ENCODE measurements around the gene ANXA6. TPM values are rescaled to one million over a fixed set of nuclear protein-coding genes. Genes with fewer than 3 reads are reported as not detected.

The ANXA6 gene
- total RNA-seq, 2 donors from 2014 or later: 204 to 235 TPM

DNA sequence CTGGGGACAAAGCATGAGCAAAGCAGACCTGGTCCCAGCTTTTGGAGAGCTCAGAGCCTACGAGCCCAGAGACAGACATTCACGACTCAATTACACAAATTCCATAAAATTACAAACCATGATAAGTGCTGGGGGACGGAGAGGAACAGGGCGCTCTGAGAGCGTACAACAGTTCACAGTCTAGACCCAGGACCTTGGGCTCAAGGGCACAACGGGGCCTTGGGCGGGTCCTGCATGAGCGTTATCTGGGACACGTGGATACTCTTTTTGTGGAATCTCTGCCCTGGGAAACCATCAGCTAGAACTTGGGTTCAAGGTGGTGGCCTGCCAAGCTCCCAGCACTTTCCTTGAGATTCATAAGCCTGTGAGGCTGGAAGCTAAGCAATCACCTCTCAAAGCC, 9.4 kb upstream of the ANXA6 start:
- Mint-ChIP-seq H3K4me3 (no peak overlapping the region), H3K36me3 (ENCODE audit: low read depth) (no peaks in the 10 kb centered on the region), H3K27me3 (ENCODE audit: insufficient read depth) (peaks cover 3% of the 10 kb centered on the region), H3K4me1 (peaks cover 10% of the 10 kb centered on the region), H3K9me3 (peaks cover 13% of the 10 kb centered on the region), H3K27ac (no peak overlapping the region)
- Histone ChIP-seq H3K27ac (ENCODE audit: low read depth, low read length) (no peak overlapping the region), H3K9me3 (ENCODE audit: control insufficient read depth, low read length) (no peaks in the 10 kb centered on the region), H3K36me3 (ENCODE audit: control insufficient read depth, insufficient read depth, low read length) (no peaks in the 10 kb centered on the region), H3K4me1 (ENCODE audit: control insufficient read depth, insufficient read depth, low read length) (no peaks in the 10 kb centered on the region), H3K27me3 (ENCODE audit: control insufficient read depth, insufficient read depth, low read length, poor library complexity, severe bottlenecking) (no peaks in the 10 kb centered on the region), H3K9ac (ENCODE audit: extremely low read depth, low read length, poor library complexity, severe bottlenecking) (no peak overlapping the region), H3K4me3 (ENCODE audit: low read length) (no peak overlapping the region)
- WGBS, 2 experiments (ENCODE audit: insufficient coverage in 1 of 2, insufficient read length in 1 of 2): 92 to 93% methylated on average over 7 to 9 of the region's 9 CpGs
- no peak for DNase-seq
- TF ChIP-seq, protein P1, sequence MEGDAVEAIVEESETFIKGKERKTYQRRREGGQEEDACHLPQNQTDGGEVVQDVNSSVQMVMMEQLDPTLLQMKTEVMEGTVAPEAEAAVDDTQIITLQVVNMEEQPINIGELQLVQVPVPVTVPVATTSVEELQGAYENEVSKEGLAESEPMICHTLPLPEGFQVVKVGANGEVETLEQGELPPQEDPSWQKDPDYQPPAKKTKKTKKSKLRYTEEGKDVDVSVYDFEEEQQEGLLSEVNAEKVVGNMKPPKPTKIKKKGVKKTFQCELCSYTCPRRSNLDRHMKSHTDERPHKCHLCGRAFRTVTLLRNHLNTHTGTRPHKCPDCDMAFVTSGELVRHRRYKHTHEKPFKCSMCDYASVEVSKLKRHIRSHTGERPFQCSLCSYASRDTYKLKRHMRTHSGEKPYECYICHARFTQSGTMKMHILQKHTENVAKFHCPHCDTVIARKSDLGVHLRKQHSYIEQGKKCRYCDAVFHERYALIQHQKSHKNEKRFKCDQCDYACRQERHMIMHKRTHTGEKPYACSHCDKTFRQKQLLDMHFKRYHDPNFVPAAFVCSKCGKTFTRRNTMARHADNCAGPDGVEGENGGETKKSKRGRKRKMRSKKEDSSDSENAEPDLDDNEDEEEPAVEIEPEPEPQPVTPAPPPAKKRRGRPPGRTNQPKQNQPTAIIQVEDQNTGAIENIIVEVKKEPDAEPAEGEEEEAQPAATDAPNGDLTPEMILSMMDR (conservative IDR thresholded peaks at IDR 0.05): no peak

DNA sequence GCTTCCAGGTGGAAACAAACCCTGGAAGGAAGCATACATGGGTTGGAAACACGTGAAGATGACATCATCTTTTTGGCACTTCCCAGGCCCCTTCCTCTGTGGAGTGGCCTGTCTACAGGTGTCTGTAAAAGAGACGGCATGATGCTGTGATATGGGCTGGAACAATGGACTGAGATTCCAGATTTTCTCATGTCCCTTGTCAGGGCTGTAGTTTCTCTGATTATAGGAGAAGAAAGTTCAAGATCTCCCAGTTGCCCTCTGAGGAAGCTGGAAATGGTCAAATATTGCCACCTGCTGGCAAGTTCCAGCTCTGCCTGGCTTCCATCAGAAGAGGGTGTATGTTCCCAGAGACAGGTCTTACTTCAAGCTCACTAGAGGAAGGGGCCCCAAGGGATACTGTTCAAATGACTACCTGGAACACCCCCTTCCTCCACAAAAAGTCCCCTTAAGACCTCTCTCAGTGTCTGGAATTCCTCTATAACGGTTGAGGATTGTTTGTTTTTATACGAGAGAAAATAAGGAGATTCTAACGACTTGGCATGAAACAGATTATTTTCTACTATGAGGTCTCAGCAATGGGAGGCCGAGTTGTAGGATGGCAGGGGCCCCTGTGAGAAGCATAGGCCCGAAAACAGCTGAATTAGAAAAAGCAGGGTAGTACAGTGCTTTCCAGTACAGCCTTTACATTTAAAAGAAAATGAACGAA, 7.3 kb upstream of the ANXA6 start:
- H3K4me3 Mint-ChIP-seq: no peak overlapping the region
- no peaks in the 10 kb centered on the region for H3K9me3 ChIP-seq (ENCODE audit: control insufficient read depth, low read length)
- H3K36me3 ChIP-seq (ENCODE audit: control insufficient read depth, insufficient read depth, low read length): no peaks in the 10 kb centered on the region
- H3K9ac ChIP-seq (ENCODE audit: extremely low read depth, low read length, poor library complexity, severe bottlenecking): no peak overlapping the region
- 66 to 72% methylated on average over 2 to 8 of the region's 8 CpGs for WGBS, 2 experiments (ENCODE audit: insufficient coverage in 1 of 2, insufficient read length in 1 of 2)
- H3K4me3 ChIP-seq (ENCODE audit: low read length): no peak overlapping the region
- H3K4me1 ChIP-seq (ENCODE audit: control insufficient read depth, insufficient read depth, low read length): no peaks in the 10 kb centered on the region
- no peaks in the 10 kb centered on the region for H3K27me3 ChIP-seq (ENCODE audit: control insufficient read depth, insufficient read depth, low read length, poor library complexity, severe bottlenecking)
- H3K27ac Mint-ChIP-seq: peak overlapping the region; percentile 17
- H3K27ac ChIP-seq (ENCODE audit: low read depth, low read length): no peak overlapping the region
- no peaks in the 10 kb centered on the region for H3K36me3 Mint-ChIP-seq (ENCODE audit: low read depth)
- TF ChIP-seq, protein P1 (conservative IDR thresholded peaks at IDR 0.05): peak; percentile 96
- H3K9me3 Mint-ChIP-seq: peaks cover 13% of the 10 kb centered on the region
- no peaks in the 10 kb centered on the region for H3K27me3 Mint-ChIP-seq (ENCODE audit: insufficient read depth)
- peaks cover 21% of the 10 kb centered on the region for H3K4me1 Mint-ChIP-seq
- DNase-seq: peak; percentile 94

DNA sequence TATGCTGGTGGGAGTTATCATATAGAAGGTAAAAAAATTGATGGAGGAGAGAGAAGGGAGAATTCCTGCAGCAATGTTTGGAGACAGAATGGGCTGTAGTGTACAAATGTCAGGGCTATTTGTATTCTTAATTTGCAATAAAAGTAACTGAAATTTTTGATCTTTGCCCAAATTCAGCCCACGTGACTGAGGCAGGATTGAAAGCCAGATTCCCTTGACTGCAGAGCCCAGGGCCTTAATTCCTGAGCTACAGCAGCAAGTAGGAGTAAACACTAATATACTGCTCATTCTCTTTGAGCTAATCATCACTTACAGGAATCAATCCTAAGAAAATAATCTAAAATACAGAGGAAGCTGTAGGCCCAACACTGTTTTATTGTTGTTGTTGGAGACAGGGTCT, 5.2 kb upstream of the ANXA6 start:
- Histone ChIP-seq H3K36me3 (ENCODE audit: control insufficient read depth, insufficient read depth, low read length) (no peaks in the 10 kb centered on the region), H3K9ac (ENCODE audit: extremely low read depth, low read length, poor library complexity, severe bottlenecking) (no peak overlapping the region), H3K9me3 (ENCODE audit: control insufficient read depth, low read length) (no peaks in the 10 kb centered on the region), H3K27ac (ENCODE audit: low read depth, low read length) (no peak overlapping the region), H3K4me1 (ENCODE audit: control insufficient read depth, insufficient read depth, low read length) (peaks cover 2% of the 10 kb centered on the region), H3K4me3 (ENCODE audit: low read length) (no peak overlapping the region), H3K27me3 (ENCODE audit: control insufficient read depth, insufficient read depth, low read length, poor library complexity, severe bottlenecking) (no peaks in the 10 kb centered on the region)
- Mint-ChIP-seq H3K27me3 (ENCODE audit: insufficient read depth) (no peaks in the 10 kb centered on the region), H3K4me3 (no peak overlapping the region), H3K27ac (no peak overlapping the region), H3K9me3 (peaks cover 13% of the 10 kb centered on the region), H3K36me3 (ENCODE audit: low read depth) (no peaks in the 10 kb centered on the region), H3K4me1 (peaks cover 33% of the 10 kb centered on the region)
- TF ChIP-seq, protein P1 (conservative IDR thresholded peaks at IDR 0.05): no peak
- DNase-seq: no peak
- 76 to 86% methylated on average over 1 of the region's 1 CpG for WGBS, 2 experiments (ENCODE audit: insufficient coverage in 1 of 2, insufficient read length in 1 of 2)

Data from endodermal cell (in vitro differentiated cells).